Activated CD8-positive, alpha-beta T cell treated with anti-CD3 and anti-CD28 coated beads for 36 hours (primary cell): ENCODE measurements around the gene STX2. TPM values are rescaled to one million over a fixed set of nuclear protein-coding genes. Genes with fewer than 3 reads are reported as not detected.

Source experiments
- ATAC-seq: fragments of 200-7000 bp; cut with Tn5 transposase; one replicate; pipeline ENCODE4 v1.10.0; 2021; ENCODE audit warnings: mild to moderate bottlenecking, moderate library complexity
- CTCF ChIA-PET: fragments of 350-600 bp; sonication (Branson Sonifier 250); formaldehyde crosslinking; loops from one replicate; lab custom pipeline; 2021; ENCODE audit warnings: antibody characterized with exemption; lab: Charles Lee
- POLR2A ChIA-PET: fragments of 350-600 bp; sonication (Branson Sonifier 250); formaldehyde crosslinking; loops from one replicate; lab custom pipeline; 2021; ENCODE audit warnings: antibody characterized with exemption; lab: Charles Lee
- DNase-seq: peaks from one replicate; pipeline ENCODE4 v3.0.0-alpha.2; 2020
- H3K27ac Mint-ChIP-seq: one replicate; pipeline ENCODE4 v1.8.0; 2021; ENCODE audit warnings: mild to moderate bottlenecking, mixed read lengths
- H3K27me3 Mint-ChIP-seq: one replicate; pipeline ENCODE4 v1.8.0; 2021; ENCODE audit warnings: mixed read lengths
- H3K36me3 Mint-ChIP-seq: one replicate; pipeline ENCODE4 v1.8.0; 2021; ENCODE audit warnings: low read depth, mixed read lengths
- H3K4me1 Mint-ChIP-seq: one replicate; pipeline ENCODE4 v1.8.0; 2021; ENCODE audit warnings: low read depth, mixed read lengths
- H3K4me3 Mint-ChIP-seq: one replicate; pipeline ENCODE4 v1.8.0; 2021; ENCODE audit warnings: mild to moderate bottlenecking, moderate library complexity, mixed read lengths
- H3K9me3 Mint-ChIP-seq: one replicate; pipeline ENCODE4 v1.8.0; 2021; ENCODE audit warnings: mixed read lengths
- CTCF ChIP-seq: fragments of 200-600 bp; IDR thresholded peaks from one replicate; pipeline ENCODE4 v1.8.0; 2022; ENCODE audit warnings: antibody characterized with exemption, mild to moderate bottlenecking
- intact Hi-C: fragments of 100-400 bp; cut with micrococcal nuclease; formaldehyde crosslinking; loops from one replicate; pipeline ENCODE4 v1.10.0; 2022
- total RNA-seq, 2 experiments: library from RNA; stranded (reverse); gene quantifications; one replicate each; pipeline ENCODE4 v1.2.3, GENCODE V29; 2021

Gene STX2
- total RNA-seq, 2 experiments from 2014 or later = 11.8 to 12.4 TPM

DNA sequence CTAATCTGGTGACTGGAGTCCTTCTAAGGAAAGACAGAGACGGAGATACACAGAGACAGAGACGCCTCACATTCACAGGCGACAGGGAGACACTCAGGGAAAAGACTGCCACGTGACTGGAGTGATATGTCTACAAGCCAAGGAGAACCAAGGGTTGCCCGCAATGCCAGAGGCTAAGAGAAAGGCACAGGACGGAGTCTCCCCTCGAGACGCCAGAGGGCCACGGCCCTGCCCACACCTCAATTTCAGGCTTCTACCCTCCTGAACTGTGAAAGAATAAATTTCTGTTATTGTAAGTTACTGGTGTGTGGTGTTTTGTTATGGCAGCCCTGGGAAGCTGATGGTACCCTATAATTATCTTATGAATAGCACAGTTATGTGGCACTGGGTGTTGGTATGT lies 21.3 kb upstream of the STX2 start:
- CTCF ChIA-PET = no interaction called here

GRCh38 chr12:130859161-130859560 lies 20.1 kb upstream of the STX2 start:
- ChIA-PET POLR2A (no interaction called here), CTCF (no interaction called here)
- Mint-ChIP-seq H3K27ac (no peak overlapping the region), H3K36me3 (no peaks in the 10 kb centered on the region), H3K4me3 (no peak overlapping the region), H3K9me3 (peaks cover 13% of the 10 kb centered on the region), H3K4me1 (no peaks in the 10 kb centered on the region), H3K27me3 (peaks cover 4% of the 10 kb centered on the region)
- ATAC-seq (no peak), DNase-seq (no peak)
- intact Hi-C loops = no loop called here
- TF ChIP-seq CTCF = no peak

More for the DNA sequence above, 21.3 kb upstream of the STX2 start:
- POLR2A ChIA-PET = no interaction called here
- no peak overlapping the region for H3K4me3 Mint-ChIP-seq
- H3K4me1 Mint-ChIP-seq = no peaks in the 10 kb centered on the region
- no peak for TF ChIP-seq CTCF
- H3K27me3 Mint-ChIP-seq = peaks cover 4% of the 10 kb centered on the region
- DNase-seq (no peak), ATAC-seq (no peak)
- intact Hi-C loops = no loop called here
- no peak overlapping the region for H3K27ac Mint-ChIP-seq
- H3K9me3 Mint-ChIP-seq = peaks cover 13% of the 10 kb centered on the region
- no peaks in the 10 kb centered on the region for H3K36me3 Mint-ChIP-seq

- no peak for ATAC-seq
- no peak for DNase-seq
- Mint-ChIP-seq H3K4me3 (no peak overlapping the region), H3K27ac (no peak overlapping the region), H3K36me3 (no peaks in the 10 kb centered on the region), H3K9me3 (peaks cover 13% of the 10 kb centered on the region), H3K27me3 (peaks cover 4% of the 10 kb centered on the region), H3K4me1 (no peaks in the 10 kb centered on the region)
- no peak for TF ChIP-seq CTCF
- CTCF ChIA-PET = no interaction called here
- intact Hi-C loops = no loop called here
- POLR2A ChIA-PET = interaction anchor here (1.3 kb wide), 1 partner anchor 23 kb away, joined by 3 read pairs; no protein-coding TSS in a partner anchor
These were observed 19.0 kb upstream of the STX2 start for GRCh38 chr12:130858084-130858483.

DNA sequence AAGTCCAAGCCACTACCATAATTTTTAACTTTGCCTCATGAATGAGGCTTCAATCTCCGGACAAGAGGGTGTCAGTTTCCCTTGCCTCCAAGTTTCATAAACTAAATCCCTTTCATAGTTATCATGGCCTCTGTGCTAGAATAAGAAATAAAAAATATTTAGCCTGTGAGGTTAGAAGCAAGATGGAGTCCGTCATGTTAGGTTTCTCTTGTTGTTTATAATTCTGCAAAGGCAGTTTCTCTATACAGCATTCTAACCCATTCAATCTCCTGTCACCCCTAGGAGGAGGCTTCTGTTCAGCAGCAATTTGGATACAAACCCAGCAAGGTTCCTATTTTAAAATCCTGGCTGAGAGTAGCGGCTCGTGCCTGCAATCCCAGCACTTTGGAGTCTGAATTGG lies 17.0 kb upstream of the STX2 start:
- ChIA-PET POLR2A (no interaction called here), CTCF (no interaction called here)
- DNase-seq (no peak), ATAC-seq (no peak)
- Mint-ChIP-seq H3K9me3 (peaks cover 13% of the 10 kb centered on the region), H3K27me3 (peaks cover 4% of the 10 kb centered on the region), H3K4me1 (no peaks in the 10 kb centered on the region), H3K4me3 (no peak overlapping the region), H3K27ac (no peak overlapping the region), H3K36me3 (no peaks in the 10 kb centered on the region)
- intact Hi-C loops = no loop called here
- TF ChIP-seq CTCF = no peak

GRCh38 chr12:130850418-130851021 lies 11.5 kb upstream of the STX2 start:
- Mint-ChIP-seq H3K4me3 (no peak overlapping the region), H3K27me3 (no peaks in the 10 kb centered on the region), H3K27ac (no peak overlapping the region), H3K4me1 (peaks cover 1% of the 10 kb centered on the region), H3K9me3 (no peaks in the 10 kb centered on the region), H3K36me3 (no peaks in the 10 kb centered on the region)
- ChIA-PET POLR2A (no interaction called here), CTCF (no interaction called here)
- DNase-seq (no peak), ATAC-seq (no peak)
- no peak for TF ChIP-seq CTCF
- intact Hi-C loops = no loop called here
